ENCODE measurements around the gene SEPTIN5. TPM values are rescaled to one million over a fixed set of nuclear protein-coding genes. Genes with fewer than 3 reads are reported as not detected.
"Not testable (repeated sequence)": the region's sequence is repeated elsewhere in the genome, so short reads cannot be mapped to it uniquely, and the experiment has no call there.

The SEPTIN5 gene
- total RNA-seq, 2 donors from 2014 or later: 2.8 to 54.7 TPM

- H3K4me1 Mint-ChIP-seq: no peaks in the 10 kb centered on the region
- DNase-seq (no peak), ATAC-seq (no peak)
- peaks cover 22% of the 10 kb centered on the region for H3K27me3 Mint-ChIP-seq
- no peak overlapping the region for H3K4me3 Mint-ChIP-seq
- no peaks in the 10 kb centered on the region for H3K9me3 ChIP-seq (ENCODE audit: control insufficient read depth, low read length, poor library complexity, severe bottlenecking)
- H3K36me3 Mint-ChIP-seq (ENCODE audit: low read depth): no peaks in the 10 kb centered on the region
- no peak overlapping the region for H3K27ac Mint-ChIP-seq
Measured at GRCh38 chr22:19688301-19689290, 25.7 kb upstream of the SEPTIN5 start.

GRCh38 chr22:19689408-19689807 is 24.9 kb upstream of the SEPTIN5 start:
- no peak overlapping the region for H3K27ac Mint-ChIP-seq
- H3K27me3 Mint-ChIP-seq: peaks cover 23% of the 10 kb centered on the region

GRCh38 chr22:19691007-19691720 is 23.1 kb upstream of the SEPTIN5 start:
- no peak for ATAC-seq
- no peak overlapping the region for H3K27ac Mint-ChIP-seq
- no peak overlapping the region for H3K4me3 Mint-ChIP-seq
- no peak for DNase-seq
- no peaks in the 10 kb centered on the region for H3K4me1 Mint-ChIP-seq
- H3K27me3 Mint-ChIP-seq: peaks cover 28% of the 10 kb centered on the region
- H3K36me3 Mint-ChIP-seq (ENCODE audit: low read depth): no peaks in the 10 kb centered on the region
- H3K9me3 ChIP-seq (ENCODE audit: control insufficient read depth, low read length, poor library complexity, severe bottlenecking): no peaks in the 10 kb centered on the region

More at GRCh38 chr22:19689408-19689807, 24.9 kb upstream of the SEPTIN5 start:
- no peak overlapping the region for H3K4me3 Mint-ChIP-seq
- ATAC-seq (no peak), DNase-seq (no peak)
- H3K4me1 Mint-ChIP-seq: no peaks in the 10 kb centered on the region
- H3K36me3 Mint-ChIP-seq (ENCODE audit: low read depth): no peaks in the 10 kb centered on the region
- H3K9me3 ChIP-seq (ENCODE audit: control insufficient read depth, low read length, poor library complexity, severe bottlenecking): no peaks in the 10 kb centered on the region

- no peak for DNase-seq
- no peaks in the 10 kb centered on the region for H3K4me1 Mint-ChIP-seq
- no peaks in the 10 kb centered on the region for H3K9me3 ChIP-seq (ENCODE audit: control insufficient read depth, low read length, poor library complexity, severe bottlenecking)
- H3K4me3 Mint-ChIP-seq: no peak overlapping the region
- H3K27ac Mint-ChIP-seq: no peak overlapping the region
- peaks cover 34% of the 10 kb centered on the region for H3K27me3 Mint-ChIP-seq
- no peaks in the 10 kb centered on the region for H3K36me3 Mint-ChIP-seq (ENCODE audit: low read depth)
- no peak for ATAC-seq
Measured at GRCh38 chr22:19691721-19692341, 22.5 kb upstream of the SEPTIN5 start.

- Mint-ChIP-seq H3K27me3 (peaks cover 40% of the 10 kb centered on the region), H3K36me3 (ENCODE audit: low read depth) (no peaks in the 10 kb centered on the region), H3K27ac (no peak overlapping the region), H3K4me3 (no peak overlapping the region), H3K4me1 (no peaks in the 10 kb centered on the region)
- no peaks in the 10 kb centered on the region for H3K9me3 ChIP-seq (ENCODE audit: control insufficient read depth, low read length, poor library complexity, severe bottlenecking)
- ATAC-seq (no peak), DNase-seq (no peak)
Measured at GRCh38 chr22:19693581-19693980, 20.7 kb upstream of the SEPTIN5 start.

- Mint-ChIP-seq H3K4me3 (no peak overlapping the region), H3K36me3 (ENCODE audit: low read depth) (no peaks in the 10 kb centered on the region), H3K27ac (no peak overlapping the region), H3K4me1 (no peaks in the 10 kb centered on the region), H3K27me3 (peaks cover 40% of the 10 kb centered on the region)
- ATAC-seq: no peak
- no peak for DNase-seq
- H3K9me3 ChIP-seq (ENCODE audit: control insufficient read depth, low read length, poor library complexity, severe bottlenecking): no peaks in the 10 kb centered on the region
Measured at GRCh38 chr22:19693981-19694670, 20.2 kb upstream of the SEPTIN5 start.

- Mint-ChIP-seq H3K36me3 (ENCODE audit: low read depth) (no peaks in the 10 kb centered on the region), H3K27ac (no peak overlapping the region), H3K4me3 (no peak overlapping the region), H3K4me1 (no peaks in the 10 kb centered on the region), H3K27me3 (peaks cover 40% of the 10 kb centered on the region)
- H3K9me3 ChIP-seq (ENCODE audit: control insufficient read depth, low read length, poor library complexity, severe bottlenecking): no peaks in the 10 kb centered on the region
- DNase-seq (no peak), ATAC-seq (no peak)
Measured at GRCh38 chr22:19694696-19695095, 19.6 kb upstream of the SEPTIN5 start.

GRCh38 chr22:19696504-19697276 is 17.6 kb upstream of the SEPTIN5 start:
- no peak for ATAC-seq
- Mint-ChIP-seq H3K27ac (no peak overlapping the region), H3K27me3 (peaks cover 36% of the 10 kb centered on the region), H3K4me1 (no peaks in the 10 kb centered on the region), H3K36me3 (ENCODE audit: low read depth) (no peaks in the 10 kb centered on the region), H3K4me3 (no peak overlapping the region)
- no peak for DNase-seq
- no peaks in the 10 kb centered on the region for H3K9me3 ChIP-seq (ENCODE audit: control insufficient read depth, low read length, poor library complexity, severe bottlenecking)

GRCh38 chr22:19697871-19698270 is 16.4 kb upstream of the SEPTIN5 start:
- not testable (repeated sequence) for H3K36me3 Mint-ChIP-seq (ENCODE audit: low read depth); H3K27ac Mint-ChIP-seq; H3K4me1 Mint-ChIP-seq; ATAC-seq; H3K9me3 ChIP-seq (ENCODE audit: control insufficient read depth, low read length, poor library complexity, severe bottlenecking); H3K4me3 Mint-ChIP-seq; DNase-seq
- peaks cover 36% of the 10 kb centered on the region for H3K27me3 Mint-ChIP-seq

- Mint-ChIP-seq H3K36me3 (ENCODE audit: low read depth) (no peaks in the 10 kb centered on the region), H3K4me3 (no peak overlapping the region), H3K4me1 (no peaks in the 10 kb centered on the region), H3K27me3 (peaks cover 29% of the 10 kb centered on the region), H3K27ac (no peak overlapping the region)
- no peak for DNase-seq
- H3K9me3 ChIP-seq (ENCODE audit: control insufficient read depth, low read length, poor library complexity, severe bottlenecking): no peaks in the 10 kb centered on the region
- no peak for ATAC-seq
Measured at GRCh38 chr22:19700790-19701419, 13.4 kb upstream of the SEPTIN5 start.

GRCh38 chr22:19701420-19702145 is 12.7 kb upstream of the SEPTIN5 start:
- ATAC-seq (no peak), DNase-seq (no peak)
- H3K27me3 Mint-ChIP-seq: peaks cover 25% of the 10 kb centered on the region
- no peak overlapping the region for H3K27ac Mint-ChIP-seq
- H3K9me3 ChIP-seq (ENCODE audit: control insufficient read depth, low read length, poor library complexity, severe bottlenecking): no peaks in the 10 kb centered on the region
- no peaks in the 10 kb centered on the region for H3K4me1 Mint-ChIP-seq
- no peaks in the 10 kb centered on the region for H3K36me3 Mint-ChIP-seq (ENCODE audit: low read depth)
- H3K4me3 Mint-ChIP-seq: no peak overlapping the region

Data from T-helper 17 cell (primary cell).